Hypothalamus (tissue), 51 donors: ENCODE measurements around the gene ZNF785.
"Not testable (repeated sequence)": the region's sequence is repeated elsewhere in the genome, so short reads cannot be mapped to it uniquely, and the experiment has no call there.

Experiments used
- DNase-seq, 51 donors: peaks; one replicate each; lab custom pipeline; 2025; lab: John Stamatoyannopoulos, UW

The ZNF785 gene

DNA sequence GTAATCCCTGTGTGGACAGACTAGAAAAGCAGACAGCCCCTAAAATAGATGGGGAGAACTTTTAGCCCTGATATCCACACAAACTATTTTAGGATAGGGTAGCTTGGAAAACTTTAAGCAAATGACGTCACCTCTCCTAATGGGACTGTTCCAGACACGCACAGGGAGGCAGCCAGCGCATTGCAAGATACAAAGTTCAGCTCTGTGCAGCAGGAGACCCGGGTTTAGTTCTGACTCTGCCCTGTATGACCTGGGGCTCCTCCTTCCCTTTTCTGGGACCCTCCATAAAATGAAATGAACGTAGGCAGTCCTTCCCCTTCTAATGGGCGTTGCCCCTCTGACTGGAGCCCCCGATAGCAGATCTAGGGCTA is 18.4 kb upstream of the ZNF785 start:
- no peak for DNase-seq

GRCh38 chr16:30602616-30603277 is 17.2 kb upstream of the ZNF785 start:
- DNase-seq: no peak

DNA sequence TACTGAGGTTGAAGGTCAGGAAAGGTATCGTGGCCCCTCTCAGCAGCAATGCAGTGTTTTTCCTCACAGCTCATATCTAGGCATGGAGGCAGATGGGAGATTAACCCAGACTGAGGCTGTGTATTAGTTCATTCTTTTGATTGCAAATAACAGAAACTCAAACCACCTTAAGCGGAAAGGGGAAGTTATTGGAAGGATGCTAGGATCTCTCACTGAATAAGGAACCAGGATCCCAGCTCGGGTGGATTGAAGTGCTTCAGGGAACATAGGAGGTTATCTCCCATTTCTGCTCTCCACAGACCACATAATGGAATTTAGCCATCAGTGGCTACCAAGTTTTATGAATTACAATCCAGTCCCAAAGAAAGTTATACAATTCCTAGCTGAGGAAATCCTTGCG is 16.5 kb upstream of the ZNF785 start:
- DNase-seq: no peak

GRCh38 chr16:30600929-30601328 is 15.4 kb upstream of the ZNF785 start:
- no peak for DNase-seq

- DNase-seq: no peak
Measured at GRCh38 chr16:30600215-30600614, 14.7 kb upstream of the ZNF785 start.

GRCh38 chr16:30592871-30593270 is 7.4 kb upstream of the ZNF785 start:
- DNase-seq: no peak

- not testable (repeated sequence) for DNase-seq
Measured at GRCh38 chr16:30590869-30591268, 5.4 kb upstream of the ZNF785 start.

DNA sequence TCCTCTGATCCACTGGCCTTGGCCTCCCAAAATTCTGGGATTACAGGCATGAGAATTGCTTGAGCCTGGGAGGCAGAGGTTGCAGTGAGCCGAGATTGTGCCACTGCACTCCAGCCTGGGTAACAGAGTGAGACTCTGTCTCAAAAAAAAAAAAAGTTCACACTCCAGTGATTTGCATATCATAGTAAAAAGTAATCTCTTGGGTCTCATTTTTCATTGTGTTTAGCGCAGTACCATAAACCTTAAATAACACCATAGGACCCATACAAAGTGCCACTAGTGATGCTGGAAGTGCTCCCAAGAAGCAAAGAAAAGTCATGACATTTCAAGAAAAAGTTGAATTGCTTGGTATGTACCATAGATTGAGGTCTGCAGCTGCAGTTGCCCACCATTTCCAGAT is 4.1 kb upstream of the ZNF785 start:
- DNase-seq: not testable (repeated sequence)

GRCh38 chr16:30588651-30589050 is 3.2 kb upstream of the ZNF785 start:
- no peak for DNase-seq

DNA sequence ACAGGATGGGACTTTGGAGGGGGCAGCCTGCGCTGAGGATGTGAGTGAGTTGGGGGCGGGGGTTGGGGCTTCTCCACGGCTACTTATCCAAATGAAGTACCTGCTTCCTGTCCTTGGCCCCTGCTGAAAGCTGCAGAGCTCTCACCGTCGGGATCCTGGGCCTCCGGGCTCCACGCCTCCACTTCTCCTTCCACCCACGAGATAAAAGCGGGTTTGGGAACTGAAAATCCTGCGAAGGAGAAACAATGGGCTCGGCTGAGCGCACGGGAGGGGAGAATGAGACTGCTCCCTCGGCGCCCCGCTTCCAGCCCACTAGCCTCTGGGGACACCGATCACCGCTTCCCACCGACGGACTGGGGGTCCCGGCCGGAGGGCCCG is 486 bp downstream of the ZNF785 start:
- peak in 3 of 51 donors; percentile 29 to 63 (median 34) for DNase-seq

DNA sequence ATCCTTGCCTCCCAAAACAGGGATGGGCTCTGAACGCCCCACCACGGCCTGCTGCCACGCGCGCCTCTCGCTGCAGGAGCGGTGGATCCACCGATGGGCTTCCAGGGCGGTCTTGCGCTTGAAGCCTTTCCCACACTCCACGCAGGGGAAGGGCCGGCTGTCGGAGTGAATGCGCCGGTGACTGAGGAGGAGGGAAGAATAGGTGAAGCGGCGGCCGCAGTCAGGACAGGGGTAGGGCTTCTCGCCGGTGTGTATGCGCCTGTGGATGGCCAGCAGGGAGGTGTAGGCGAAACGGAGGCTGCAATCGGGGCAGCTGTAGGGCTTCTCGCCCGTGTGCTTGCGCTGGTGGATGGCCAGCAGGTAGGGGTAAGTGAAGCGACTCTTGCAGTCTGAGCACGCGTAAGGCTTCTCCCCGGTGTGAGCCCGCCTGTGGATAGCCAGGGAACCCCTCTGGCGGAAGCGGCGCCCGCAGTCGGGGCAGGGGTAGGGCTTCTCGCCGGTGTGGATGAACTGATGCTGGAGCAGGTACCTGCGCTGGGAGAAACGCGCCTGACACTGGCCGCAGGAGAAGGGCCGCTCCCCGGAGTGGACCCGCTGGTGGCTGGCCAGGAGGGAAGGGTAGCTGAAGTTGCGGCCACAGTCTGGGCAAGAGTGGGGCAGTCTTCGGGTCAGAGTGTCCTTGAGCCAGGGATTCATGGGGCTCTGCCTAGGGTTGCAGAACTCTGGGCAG is 2.7 kb downstream of the ZNF785 start:
- DNase-seq: no peak

- DNase-seq: no peak
Measured at GRCh38 chr16:30581457-30581856, 4.0 kb downstream of the ZNF785 start.

- no peak for DNase-seq
Measured at GRCh38 chr16:30574678-30575077, 10.8 kb downstream of the ZNF785 start.

DNA sequence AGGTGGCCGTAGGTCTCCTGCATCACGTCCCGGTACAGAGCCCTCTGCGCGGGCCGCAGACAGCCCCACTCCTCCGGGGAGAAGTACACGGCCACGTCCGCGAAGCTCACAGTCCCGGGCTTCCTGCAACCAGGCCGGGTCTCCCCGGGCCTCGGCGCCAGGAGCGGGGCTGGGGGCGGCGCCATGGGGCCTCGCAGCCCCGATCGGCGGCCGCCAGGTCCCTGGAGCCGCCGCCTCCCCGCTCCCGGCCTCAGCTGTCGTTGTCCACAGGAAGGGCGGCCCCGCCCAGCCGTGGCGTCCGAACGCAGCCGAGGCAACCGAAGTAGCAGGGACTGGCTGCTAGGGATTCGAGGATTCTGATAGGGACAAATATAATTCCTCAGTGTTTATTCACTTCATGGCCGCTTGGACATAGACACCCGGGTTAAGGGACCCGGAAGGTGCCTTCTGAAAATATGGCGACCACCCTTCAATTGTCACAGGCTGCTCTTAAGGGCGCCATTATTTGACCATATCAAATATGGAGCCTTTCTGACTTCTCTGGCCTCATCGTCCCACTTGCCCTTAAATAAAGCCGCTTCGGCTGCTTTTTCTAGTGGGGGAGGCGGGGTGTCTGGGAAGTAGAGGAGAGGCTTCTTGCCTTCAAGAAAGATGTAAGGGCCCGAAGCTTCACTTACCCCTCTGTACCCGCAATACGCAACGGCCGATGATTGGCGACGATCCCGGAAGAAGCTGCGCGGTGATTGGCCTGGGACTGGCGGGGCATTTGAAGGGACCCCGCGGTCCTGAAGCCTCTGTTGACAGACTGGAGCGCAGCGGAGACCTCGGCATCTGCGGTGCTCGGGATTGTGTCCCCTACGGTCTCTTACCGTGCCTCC is 13.8 kb downstream of the ZNF785 start, which contains the start of gene ZNF688:
Gene ZNF688, minus strand, starts transcription at position 270 of the 878 bp plus-strand sequence. Its CDS starts 85 bp downstream, at position 185.
- DNase-seq: peak; percentile 67 to 96 (median 90)

- peak in 23 of 51 donors; percentile 27 to 82 (median 45) for DNase-seq
Measured at GRCh38 chr16:30570636-30571444, 14.7 kb downstream of the ZNF785 start.

GRCh38 chr16:30569746-30570635 is 15.5 kb downstream of the ZNF785 start:
- no peak for DNase-seq

- no peak for DNase-seq
Measured at GRCh38 chr16:30569281-30569680, 16.2 kb downstream of the ZNF785 start.

DNA sequence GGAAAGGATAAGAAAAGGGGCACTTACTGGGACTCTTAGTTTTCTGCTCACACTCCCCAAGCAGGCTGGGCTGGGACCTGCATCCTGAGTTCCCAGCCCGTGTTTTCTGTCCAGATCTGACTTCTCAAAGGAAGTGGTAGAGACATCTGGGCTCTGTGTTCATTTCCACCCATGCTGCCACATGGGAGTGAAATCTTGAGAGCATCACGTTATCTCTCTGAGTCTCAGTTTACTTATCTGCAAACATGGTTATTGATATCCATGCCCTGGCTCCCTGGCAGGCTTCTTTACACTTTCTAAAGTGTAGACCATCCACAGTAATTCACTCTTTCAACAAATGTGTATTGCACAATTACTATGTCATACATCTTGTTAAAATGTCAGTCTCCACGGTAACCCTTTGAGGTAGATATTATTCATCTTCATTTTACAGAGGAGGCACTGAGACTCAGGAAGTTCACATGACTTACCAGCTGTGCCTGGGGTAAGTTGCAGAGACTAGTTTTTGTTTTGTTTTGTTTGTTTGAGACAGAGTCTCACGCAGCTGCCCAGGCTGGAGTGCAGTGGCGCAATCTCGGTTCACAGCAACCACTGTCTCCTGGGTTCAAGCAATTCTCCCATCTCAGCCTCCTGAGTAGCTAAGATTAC is 17.4 kb downstream of the ZNF785 start:
- no peak for DNase-seq
